ENCODE data around the gene INHBB.

- TF ChIP-seq POLR2A (IDR thresholded peaks at IDR 0.05; ENCODE audit: low read depth, low read length) (no peak), TAF1 (IDR thresholded peaks at IDR 0.05; ENCODE audit: low read depth, low read length) (no peak)
Measured at GRCh38 chr2:120310136-120310535, 35.8 kb upstream of the INHBB start.

Measured in GM12891 (cell line).